ENCODE measurements around the gene HECTD1.
"Not testable (repeated sequence)": the region's sequence is repeated elsewhere in the genome, so short reads cannot be mapped to it uniquely, and the experiment has no call there.

HECTD1 gene

GRCh38 chr14:31200702-31200990, 6.9 kb downstream of the HECTD1 start:
- no peak overlapping the region for H3K27ac ChIP-seq

GRCh38 chr14:31197671-31198070, 9.9 kb downstream of the HECTD1 start:
- no peak for TF ChIP-seq CTCF (conservative IDR thresholded peaks at IDR 0.05)

More at GRCh38 chr14:31200702-31200990, 6.9 kb downstream of the HECTD1 start:
- TF ChIP-seq CTCF (conservative IDR thresholded peaks at IDR 0.05), result no peak

GRCh38 chr14:31196839-31197492, 10.6 kb downstream of the HECTD1 start:
- no peak for TF ChIP-seq CTCF (conservative IDR thresholded peaks at IDR 0.05)
- H3K27ac ChIP-seq, result no peak overlapping the region

More at GRCh38 chr14:31197671-31198070, 9.9 kb downstream of the HECTD1 start:
- H3K27ac ChIP-seq, result no peak overlapping the region

- no peak overlapping the region for H3K27ac ChIP-seq
- TF ChIP-seq CTCF (conservative IDR thresholded peaks at IDR 0.05), result no peak
Observed at GRCh38 chr14:31194661-31195060, 12.9 kb downstream of the HECTD1 start.

- no peak overlapping the region for H3K27ac ChIP-seq
- no peak for TF ChIP-seq CTCF (conservative IDR thresholded peaks at IDR 0.05)
Observed at GRCh38 chr14:31194095-31194494, 13.5 kb downstream of the HECTD1 start.

- not testable (repeated sequence) for H3K27ac ChIP-seq
Observed at GRCh38 chr14:31192544-31192943, 15.0 kb downstream of the HECTD1 start.

- TF ChIP-seq CTCF (conservative IDR thresholded peaks at IDR 0.05), result no peak
- H3K27ac ChIP-seq, result no peak overlapping the region
Observed at GRCh38 chr14:31190717-31191263, 16.8 kb downstream of the HECTD1 start.

GRCh38 chr14:31190219-31190603, 17.4 kb downstream of the HECTD1 start:
- H3K27ac ChIP-seq, result no peak overlapping the region
- TF ChIP-seq CTCF (conservative IDR thresholded peaks at IDR 0.05), result no peak

All from VCaP (cell line).